HG02938 (cell line): ENCODE measurements around the gene RNF111.
"Not testable (repeated sequence)": the region's sequence is repeated elsewhere in the genome, so short reads cannot be mapped to it uniquely, and the experiment has no call there.

Experiments
- ATAC-seq: cut with Tn5 transposase; IDR thresholded peaks from one replicate; pipeline ENCODE4 v1.9.1; 2021; ENCODE audit warnings: mild to moderate bottlenecking, moderate library complexity; ENCODE audit not compliant: unreplicated experiment

Gene RNF111

DNA sequence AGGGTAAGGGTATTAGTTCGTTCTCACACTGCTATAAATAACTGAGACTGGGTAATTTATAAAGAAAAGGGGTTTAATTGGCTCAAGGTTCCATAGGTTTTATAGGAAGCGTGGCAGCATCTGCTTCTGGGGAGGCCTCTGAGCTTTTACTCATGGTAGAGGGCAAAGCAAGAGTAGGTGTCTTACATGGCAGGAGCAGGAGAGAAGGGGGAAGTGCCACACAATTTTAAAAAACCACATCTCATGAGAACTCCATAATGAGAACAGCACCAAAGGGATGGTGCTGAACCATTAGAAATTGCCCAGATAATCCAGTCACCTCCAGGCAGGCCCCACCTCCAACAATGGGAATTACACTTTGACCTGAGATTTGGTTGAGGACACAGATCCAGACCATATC, 12.2 kb downstream of the RNF111 start:
- ATAC-seq: no peak

GRCh38 chr15:59000251-59000650, 12.8 kb downstream of the RNF111 start:
- ATAC-seq: not testable (repeated sequence)

DNA sequence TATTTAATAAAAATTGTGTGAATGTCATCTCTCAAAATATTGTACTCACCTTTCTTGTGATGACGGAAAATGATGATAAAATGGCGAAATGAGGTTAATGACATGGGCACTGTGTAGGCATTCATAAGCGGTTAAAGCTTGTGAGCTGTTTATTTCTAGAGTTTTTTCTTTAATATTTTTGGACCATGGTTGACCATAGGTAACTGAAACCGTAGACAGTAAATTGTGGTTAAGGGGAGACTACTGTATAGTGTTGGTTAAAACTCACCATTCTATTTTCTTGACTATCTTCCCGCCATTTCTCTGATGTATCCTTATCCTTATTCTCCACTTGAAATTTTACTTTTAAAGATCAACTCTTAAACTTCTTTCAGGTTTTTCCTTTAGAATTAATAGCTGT, 14.5 kb downstream of the RNF111 start:
- no peak for ATAC-seq

GRCh38 chr15:59002418-59002859, 15.0 kb downstream of the RNF111 start:
- ATAC-seq: no peak

DNA sequence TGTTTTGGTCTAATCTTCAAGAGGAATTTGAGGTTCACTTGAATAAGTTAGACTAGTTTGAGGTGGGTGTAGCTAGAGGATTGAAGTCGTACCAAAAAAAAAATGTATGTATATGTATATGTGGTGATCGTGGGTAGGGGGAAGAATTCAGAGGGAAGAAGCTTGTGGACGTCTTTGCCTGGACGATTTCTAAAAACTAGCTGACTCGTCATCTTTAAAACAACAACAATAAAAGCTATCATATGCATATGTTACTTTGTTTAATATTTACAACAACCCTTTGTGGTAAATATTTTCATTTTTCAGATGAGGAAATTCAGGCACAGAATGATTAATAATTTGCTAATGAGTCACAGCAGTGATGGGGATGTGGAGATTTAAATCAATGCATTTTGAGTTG, 18.1 kb downstream of the RNF111 start:
- ATAC-seq: no peak

GRCh38 chr15:59008086-59008485, 20.6 kb downstream of the RNF111 start:
- no peak for ATAC-seq

DNA sequence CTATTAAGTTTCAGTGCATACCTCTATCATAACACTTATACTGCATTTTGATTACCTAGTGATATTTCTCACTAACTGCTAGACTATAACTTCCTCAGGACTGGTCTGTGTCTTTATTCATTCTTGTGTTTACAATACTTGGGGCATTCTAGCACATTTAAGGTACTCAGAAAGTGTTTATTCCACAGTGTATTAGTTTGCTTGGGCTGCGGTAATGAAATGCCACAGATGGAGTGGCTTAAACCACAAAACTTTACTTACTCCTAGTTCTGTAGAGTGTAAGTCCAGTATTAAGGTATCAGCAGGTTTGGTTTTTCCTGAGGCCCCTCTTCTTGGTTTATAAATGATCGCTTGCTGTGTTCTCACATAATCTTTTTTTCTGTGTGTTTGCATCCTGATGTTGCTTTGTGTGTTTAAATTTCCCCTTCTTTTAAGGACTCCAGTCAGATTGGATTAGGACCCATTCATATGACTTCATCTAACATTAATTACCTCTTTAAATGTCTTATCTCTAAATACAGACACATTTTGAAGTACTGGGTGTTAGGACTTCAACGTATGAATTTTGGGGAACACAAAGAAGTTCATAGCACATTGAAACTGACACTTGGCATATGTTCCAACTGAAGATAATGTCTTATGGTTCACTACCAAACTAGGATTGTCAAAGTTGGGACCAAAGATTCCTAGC, 23.9 kb downstream of the RNF111 start:
- no peak for ATAC-seq

DNA sequence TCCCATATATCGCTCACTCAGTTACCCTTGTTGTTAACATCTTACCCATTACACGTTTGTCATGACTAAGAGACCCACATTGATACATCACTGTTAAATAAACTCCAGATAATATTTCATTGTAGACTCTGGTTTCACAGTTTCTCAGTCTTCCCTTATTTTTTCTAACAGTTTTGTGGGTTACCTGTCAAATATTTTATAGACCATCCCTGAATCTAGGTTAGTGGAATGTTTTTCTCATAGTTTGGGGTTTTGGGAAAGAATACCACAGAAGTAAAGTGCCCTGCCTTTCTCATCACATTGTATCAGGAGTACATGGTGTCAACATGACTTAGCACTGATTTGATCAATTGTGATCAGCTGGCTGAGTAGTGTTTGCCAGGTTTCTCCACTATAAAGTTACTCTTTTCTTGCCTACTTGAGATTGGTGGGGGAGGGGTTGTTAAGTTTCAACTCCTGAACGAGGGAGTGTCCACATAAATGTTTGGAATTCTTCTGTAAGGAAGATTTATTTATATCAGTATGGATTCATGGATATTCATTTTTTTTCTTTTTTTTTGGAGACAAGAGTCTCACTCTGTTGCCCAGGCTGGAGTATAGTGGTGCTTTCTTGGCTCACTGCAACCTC, 25.9 kb downstream of the RNF111 start:
- no peak for ATAC-seq

GRCh38 chr15:59014068-59014467, 26.6 kb downstream of the RNF111 start:
- no peak for ATAC-seq

- ATAC-seq: no peak
Measured at GRCh38 chr15:59017449-59017848, 30.0 kb downstream of the RNF111 start.

- ATAC-seq: no peak
Measured at GRCh38 chr15:59018833-59019232, 31.4 kb downstream of the RNF111 start.

GRCh38 chr15:59020322-59020721, 32.9 kb downstream of the RNF111 start:
- ATAC-seq: no peak

DNA sequence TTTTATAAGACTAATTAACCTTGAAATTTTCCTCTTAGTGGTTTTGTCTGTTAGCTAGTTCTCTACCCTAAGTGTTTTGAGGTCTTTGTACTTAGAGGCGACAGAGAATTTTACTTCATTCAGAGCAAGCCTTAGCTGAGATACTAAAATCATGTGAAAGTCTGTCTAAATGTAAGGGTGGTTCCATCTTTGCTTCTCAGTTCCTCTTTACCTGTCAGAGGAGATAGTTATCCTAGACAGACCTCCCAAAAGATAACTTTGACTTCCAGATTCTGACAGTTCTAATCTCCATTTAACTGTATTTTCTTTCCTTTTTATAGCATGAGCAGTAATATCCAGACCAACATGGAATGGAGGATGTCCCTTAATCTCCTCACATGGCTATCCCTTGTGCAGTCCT, 34.7 kb downstream of the RNF111 start:
- no peak for ATAC-seq

- no peak for ATAC-seq
Measured at GRCh38 chr15:59026207-59026606, 38.7 kb downstream of the RNF111 start.

- ATAC-seq: no peak
Measured at GRCh38 chr15:59028387-59028955, 41.0 kb downstream of the RNF111 start.

DNA sequence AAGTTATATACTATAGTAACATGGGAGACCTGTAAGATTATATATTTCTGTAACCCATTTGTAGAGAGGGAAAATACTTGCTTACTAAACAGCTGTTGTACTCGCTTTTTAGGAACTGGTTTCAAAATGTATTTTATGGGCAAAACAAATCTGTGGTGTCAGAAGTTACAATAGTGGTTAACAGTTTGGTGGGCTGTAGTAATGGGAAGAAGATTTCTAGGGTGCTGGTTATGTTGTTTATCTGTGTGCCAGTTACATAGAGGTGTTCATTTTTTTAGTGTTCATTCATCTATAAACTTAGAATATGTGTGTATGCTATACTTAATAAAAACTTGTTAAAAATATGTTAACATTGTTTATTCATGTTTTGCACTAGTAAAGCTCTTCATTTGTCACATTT, 42.1 kb downstream of the RNF111 start:
- ATAC-seq: no peak

DNA sequence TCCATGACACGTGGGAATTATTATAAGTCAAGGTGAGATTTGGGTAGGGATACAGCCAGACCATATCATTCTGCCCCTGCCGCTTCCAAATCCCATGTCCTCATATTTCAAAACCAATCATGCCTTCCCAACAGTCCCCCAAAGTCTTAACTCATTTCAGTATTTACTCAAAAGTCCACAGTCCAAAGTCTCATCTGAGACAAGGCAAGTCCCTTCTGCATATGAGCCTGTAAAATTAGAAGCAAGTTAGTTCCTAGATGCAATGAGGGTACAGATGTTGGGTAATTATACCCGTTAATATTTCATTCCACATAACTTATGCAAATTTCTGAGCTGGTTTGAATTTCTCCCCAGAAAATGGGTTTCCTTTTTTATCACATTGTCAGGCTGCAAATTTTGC, 47.7 kb downstream of the RNF111 start:
- ATAC-seq: no peak

- ATAC-seq: no peak
Measured at GRCh38 chr15:59039225-59039624, 51.8 kb downstream of the RNF111 start.

GRCh38 chr15:59042041-59042440, 54.6 kb downstream of the RNF111 start:
- ATAC-seq: no peak

- no peak for ATAC-seq
Measured at GRCh38 chr15:59048897-59049296, 61.4 kb downstream of the RNF111 start.

DNA sequence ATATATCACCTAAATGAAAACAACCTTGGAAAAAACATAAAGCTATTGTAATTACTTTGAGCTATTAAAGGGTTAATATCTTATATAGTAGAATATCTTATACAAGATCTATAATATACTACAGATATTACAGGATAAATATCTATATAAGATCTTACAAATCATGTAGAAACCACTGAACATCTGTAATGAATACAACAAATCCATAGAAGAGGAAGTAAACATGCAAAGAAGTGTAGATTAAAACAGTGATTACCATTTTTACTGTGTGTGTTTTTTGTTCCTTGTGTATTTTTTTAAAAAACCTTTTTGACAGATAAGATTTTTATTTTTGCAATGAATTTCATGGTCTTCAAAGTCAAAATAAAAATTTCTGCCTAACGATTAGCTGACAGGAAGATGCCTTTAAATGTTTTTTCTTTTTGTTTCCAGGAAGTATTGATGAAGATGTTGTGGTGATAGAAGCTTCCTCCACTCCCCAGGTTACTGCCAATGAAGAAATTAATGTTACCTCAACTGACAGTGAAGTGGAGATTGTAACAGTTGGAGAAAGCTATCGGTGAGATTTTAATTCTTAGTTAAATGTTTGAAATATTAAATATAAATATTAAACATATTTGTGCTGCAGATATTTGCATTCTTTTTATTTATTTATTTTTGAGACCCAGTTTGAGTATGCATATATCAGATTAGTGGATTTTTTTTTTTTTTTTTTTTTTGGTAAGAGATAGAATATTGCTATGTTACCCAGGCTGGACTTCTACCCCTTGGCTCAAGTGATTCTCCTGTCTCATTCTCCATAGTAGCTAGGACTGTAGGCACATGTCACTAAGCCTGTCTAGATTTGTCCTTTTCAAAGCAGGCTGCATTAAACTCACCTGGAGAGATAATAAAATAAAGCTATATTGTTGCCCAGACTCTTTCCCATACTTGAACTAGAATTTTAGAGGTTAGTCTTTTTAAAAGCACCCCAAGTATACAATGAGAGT, 64.7 kb downstream of the RNF111 start:
- no peak for ATAC-seq
